ENCODE results near the gene CD3G. TPM values are rescaled to one million over a fixed set of nuclear protein-coding genes. Genes with fewer than 3 reads are reported as not detected.
A peak's percentile ranks its signal among the peaks of the same experiment; 100 is the strongest.

CD3G gene
- total and polyA plus RNA-seq, 2 experiments from 2014 or later, result not detected

GRCh38 chr11:118373263-118373662, 29.1 kb downstream of the CD3G start:
- H3K27me3 ChIP-seq (replicated peaks; ENCODE audit: insufficient read depth), result no peaks in the 10 kb centered on the region
- H2AFZ ChIP-seq, result no peak overlapping the region
- no peaks in the 10 kb centered on the region for H3K79me2 ChIP-seq (ENCODE audit: insufficient read depth)
- no peaks in the 10 kb centered on the region; the same call in 1 of the 2 replicates for H4K20me1 ChIP-seq (ENCODE audit: insufficient read depth)
- no peaks in the 10 kb centered on the region for H3K9me2 ChIP-seq (ENCODE audit: insufficient read depth)
- H3K36me3 ChIP-seq (ENCODE audit: low read depth), result peaks cover 75% of the 10 kb centered on the region
- H3K4me2 ChIP-seq (ENCODE audit: unreplicated experiment), result no peak overlapping the region
- H3K9me3 ChIP-seq (ENCODE audit: low read depth), result no peaks in the 10 kb centered on the region
- no peaks in the 10 kb centered on the region for H3K4me1 ChIP-seq (ENCODE audit: insufficient read depth)
- 91 to 100% methylated on average over 2 of the region's 2 CpGs for WGBS, 2 experiments (ENCODE audit: low coverage in 1 of 2, low lambda C conversion rate in 2 of 2, missing lambda C conversion rate in 2 of 2)
- no peak overlapping the region for H3K4me3 ChIP-seq
- DNase-seq, result no peak
- H3F3A ChIP-seq (ENCODE audit: insufficient read depth), result no peaks in the 10 kb centered on the region
- TF ChIP-seq EZH2phosphoT487 (IDR thresholded peaks at IDR 0.05; ENCODE audit: insufficient read depth, low read depth) (no peak), EZH2 (IDR thresholded peaks at IDR 0.05; ENCODE audit: insufficient read depth, poor library complexity, severe bottlenecking) (no peak)
- in situ Hi-C loops (cut with MboI), result no loop called here
- H3K27ac ChIP-seq, result no peak overlapping the region
- no peak overlapping the region for H3K9ac ChIP-seq

GRCh38 chr11:118373871-118374270, 29.7 kb downstream of the CD3G start:
- TF ChIP-seq EZH2 (IDR thresholded peaks at IDR 0.05; ENCODE audit: insufficient read depth, poor library complexity, severe bottlenecking) (no peak), EZH2phosphoT487 (IDR thresholded peaks at IDR 0.05; ENCODE audit: insufficient read depth, low read depth) (no peak)
- Histone ChIP-seq H2AFZ (no peak overlapping the region), H3K9me3 (ENCODE audit: low read depth) (no peaks in the 10 kb centered on the region), H3K27me3 (replicated peaks; ENCODE audit: insufficient read depth) (no peaks in the 10 kb centered on the region), H3K79me2 (ENCODE audit: insufficient read depth) (no peaks in the 10 kb centered on the region), H3K4me3 (no peak overlapping the region), H3K9me2 (ENCODE audit: insufficient read depth) (no peaks in the 10 kb centered on the region), H4K20me1 (ENCODE audit: insufficient read depth) (no peaks in the 10 kb centered on the region; the same call in 1 of the 2 replicates), H3F3A (ENCODE audit: insufficient read depth) (no peaks in the 10 kb centered on the region), H3K36me3 (ENCODE audit: low read depth) (peaks cover 76% of the 10 kb centered on the region), H3K9ac (no peak overlapping the region), H3K4me1 (ENCODE audit: insufficient read depth) (no peaks in the 10 kb centered on the region), H3K4me2 (ENCODE audit: unreplicated experiment) (no peak overlapping the region), H3K27ac (no peak overlapping the region)
- DNase-seq, result no peak
- in situ Hi-C loops (cut with MboI), result no loop called here
- WGBS, 2 experiments (ENCODE audit: low coverage in 1 of 2, low lambda C conversion rate in 2 of 2, missing lambda C conversion rate in 2 of 2), result 78 to 79% methylated on average over 5 of the region's 5 CpGs

- peak; percentile 51 for DNase-seq
- TF ChIP-seq EZH2 (IDR thresholded peaks at IDR 0.05; ENCODE audit: insufficient read depth, poor library complexity, severe bottlenecking), result no peak
- no peak for TF ChIP-seq EZH2phosphoT487 (IDR thresholded peaks at IDR 0.05; ENCODE audit: insufficient read depth, low read depth)
- H3K4me1 ChIP-seq (ENCODE audit: insufficient read depth), result no peaks in the 10 kb centered on the region
- no peak overlapping the region for H3K27ac ChIP-seq
- H3F3A ChIP-seq (ENCODE audit: insufficient read depth), result no peaks in the 10 kb centered on the region
- no peak overlapping the region for H3K4me2 ChIP-seq (ENCODE audit: unreplicated experiment)
- peaks cover 71% of the 10 kb centered on the region for H3K36me3 ChIP-seq (ENCODE audit: low read depth)
- H3K9me2 ChIP-seq (ENCODE audit: insufficient read depth), result no peaks in the 10 kb centered on the region
- no peaks in the 10 kb centered on the region for H3K79me2 ChIP-seq (ENCODE audit: insufficient read depth)
- no peaks in the 10 kb centered on the region for H3K9me3 ChIP-seq (ENCODE audit: low read depth)
- no peak overlapping the region for H3K9ac ChIP-seq
- H2AFZ ChIP-seq, result no peak overlapping the region
- WGBS, 2 experiments (ENCODE audit: low coverage in 1 of 2, low lambda C conversion rate in 2 of 2, missing lambda C conversion rate in 2 of 2), result 14 to 20% methylated on average over 3 of the region's 3 CpGs
- no peaks in the 10 kb centered on the region for H3K27me3 ChIP-seq (replicated peaks; ENCODE audit: insufficient read depth)
- H3K4me3 ChIP-seq, result no peak overlapping the region
- in situ Hi-C loops (cut with MboI), result no loop called here
- no peaks in the 10 kb centered on the region; the same call in 1 of the 2 replicates for H4K20me1 ChIP-seq (ENCODE audit: insufficient read depth)
Observed at GRCh38 chr11:118374729-118375128, 30.6 kb downstream of the CD3G start.

- H3K79me2 ChIP-seq (ENCODE audit: insufficient read depth), result no peaks in the 10 kb centered on the region
- DNase-seq, result no peak
- no peak overlapping the region for H3K27ac ChIP-seq
- H3K4me2 ChIP-seq (ENCODE audit: unreplicated experiment), result no peak overlapping the region
- no peak overlapping the region for H3K9ac ChIP-seq
- TF ChIP-seq EZH2 (IDR thresholded peaks at IDR 0.05; ENCODE audit: insufficient read depth, poor library complexity, severe bottlenecking), result no peak
- no peak for TF ChIP-seq EZH2phosphoT487 (IDR thresholded peaks at IDR 0.05; ENCODE audit: insufficient read depth, low read depth)
- no peak overlapping the region for H3K4me3 ChIP-seq
- H3K9me3 ChIP-seq (ENCODE audit: low read depth), result no peaks in the 10 kb centered on the region
- peaks cover 63% of the 10 kb centered on the region for H3K36me3 ChIP-seq (ENCODE audit: low read depth)
- no peaks in the 10 kb centered on the region for H3K27me3 ChIP-seq (replicated peaks; ENCODE audit: insufficient read depth)
- H3F3A ChIP-seq (ENCODE audit: insufficient read depth), result no peaks in the 10 kb centered on the region
- no peaks in the 10 kb centered on the region for H3K4me1 ChIP-seq (ENCODE audit: insufficient read depth)
- in situ Hi-C loops (cut with MboI), result no loop called here
- no peak overlapping the region for H2AFZ ChIP-seq
- H4K20me1 ChIP-seq (ENCODE audit: insufficient read depth), result no peaks in the 10 kb centered on the region; the same call in 1 of the 2 replicates
- H3K9me2 ChIP-seq (ENCODE audit: insufficient read depth), result no peaks in the 10 kb centered on the region
Observed at GRCh38 chr11:118375978-118376377, 31.8 kb downstream of the CD3G start.

- H3K9me2 ChIP-seq (ENCODE audit: insufficient read depth), result no peaks in the 10 kb centered on the region
- H4K20me1 ChIP-seq (ENCODE audit: insufficient read depth), result no peaks in the 10 kb centered on the region
- no peaks in the 10 kb centered on the region for H3K9me3 ChIP-seq (ENCODE audit: low read depth)
- TF ChIP-seq EZH2 (IDR thresholded peaks at IDR 0.05; ENCODE audit: insufficient read depth, poor library complexity, severe bottlenecking), result no peak
- H3F3A ChIP-seq (ENCODE audit: insufficient read depth), result no peaks in the 10 kb centered on the region
- no peaks in the 10 kb centered on the region for H3K27me3 ChIP-seq (replicated peaks; ENCODE audit: insufficient read depth)
- no peak overlapping the region for H3K4me2 ChIP-seq (ENCODE audit: unreplicated experiment)
- 97 to 98% methylated on average over 4 of the region's 4 CpGs for WGBS, 2 experiments (ENCODE audit: low coverage in 1 of 2, low lambda C conversion rate in 2 of 2, missing lambda C conversion rate in 2 of 2)
- H3K36me3 ChIP-seq (ENCODE audit: low read depth), result peaks cover 57% of the 10 kb centered on the region
- H3K79me2 ChIP-seq (ENCODE audit: insufficient read depth), result no peaks in the 10 kb centered on the region
- no peak overlapping the region for H3K9ac ChIP-seq
- no peaks in the 10 kb centered on the region for H3K4me1 ChIP-seq (ENCODE audit: insufficient read depth)
- in situ Hi-C loops (cut with MboI), result no loop called here
- no peak overlapping the region for H3K27ac ChIP-seq
- H2AFZ ChIP-seq, result no peak overlapping the region
- DNase-seq, result no peak
- H3K4me3 ChIP-seq, result no peak overlapping the region
Observed at GRCh38 chr11:118379497-118379896, 35.4 kb downstream of the CD3G start.

Data from GM23248 (cell line).